Muscle layer of duodenum (tissue), 2 donors: Measurements from ENCODE around the gene DPH7.
A peak's percentile ranks its signal among the peaks of the same experiment; 100 is the strongest.

Experiments used
- H3K27ac ChIP-seq: one replicate; pipeline ENCODE4 v1.7.0; 2013; ENCODE audit warnings: mild to moderate bottlenecking, low read length
- H3K27me3 ChIP-seq: one replicate; pipeline ENCODE4 v1.7.0; 2013; ENCODE audit warnings: low read depth, mild to moderate bottlenecking, control low read depth, low read length
- H3K36me3 ChIP-seq, 2 donors: one replicate each; pipeline ENCODE4 v1.7.0; 2013; ENCODE audit warnings: low read length in 2 of 2, control low read depth in 1 of 2, mild to moderate bottlenecking in 1 of 2; ENCODE audit not compliant: insufficient read depth in 2 of 2, control insufficient read depth in 1 of 2
- H3K4me1 ChIP-seq, 2 donors: one replicate each; pipeline ENCODE4 v1.7.0; 2013; ENCODE audit warnings: low read length in 2 of 2, mild to moderate bottlenecking in 2 of 2, control low read depth in 1 of 2, moderate library complexity in 1 of 2; ENCODE audit not compliant: insufficient read depth in 2 of 2, control insufficient read depth in 1 of 2
- H3K4me3 ChIP-seq, 2 donors: one replicate each; pipeline ENCODE4 v1.7.0; 2013; ENCODE audit warnings: low read length in 2 of 2, low read depth in 1 of 2, mild to moderate bottlenecking in 1 of 2
- H3K9me3 ChIP-seq, 2 donors: one replicate each; pipeline ENCODE4 v1.7.0; 2013; ENCODE audit warnings: low read length in 2 of 2, control low read depth in 1 of 2, mild to moderate bottlenecking in 1 of 2; ENCODE audit not compliant: control insufficient read depth in 1 of 2
- donor health status: healthy.

DPH7 gene

DNA sequence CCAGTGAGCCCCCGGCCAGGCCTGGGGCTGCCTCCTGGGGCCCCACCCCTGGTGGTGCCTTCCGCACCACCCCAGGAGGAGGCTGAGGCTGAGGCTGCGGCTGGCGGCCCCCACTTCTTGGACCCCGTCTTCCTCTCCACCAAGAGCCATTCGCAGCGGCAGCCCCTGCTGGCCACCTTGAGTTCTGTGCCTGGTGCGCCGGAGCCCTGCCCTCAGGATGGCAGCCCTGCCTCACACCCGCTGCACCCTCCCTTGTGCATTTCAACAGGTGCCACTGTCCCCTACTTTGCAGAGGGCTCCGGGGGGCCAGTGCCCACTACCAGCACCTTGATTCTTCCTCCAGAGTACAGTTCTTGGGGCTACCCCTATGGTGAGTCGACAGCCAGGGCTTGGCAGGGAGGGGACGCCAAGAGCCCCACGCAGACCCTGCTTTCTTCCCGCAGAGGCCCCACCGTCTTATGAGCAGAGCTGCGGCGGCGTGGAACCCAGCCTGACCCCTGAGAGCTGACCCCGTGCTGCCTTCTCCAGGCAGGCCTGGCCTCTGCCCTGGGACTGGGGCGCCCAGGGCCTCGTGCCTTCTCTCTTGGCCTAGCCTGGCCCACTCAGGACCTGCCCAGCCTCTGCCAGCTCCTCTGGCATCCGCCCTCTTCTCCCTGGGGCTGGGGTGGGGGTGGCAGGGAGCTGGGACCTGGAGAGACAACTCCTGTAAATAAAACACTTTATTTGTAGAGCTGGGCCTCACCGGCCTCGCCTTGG is 36.1 kb upstream of the DPH7 start:
- Histone ChIP-seq H3K4me3 (no peak overlapping the region), H3K9me3 (no peaks in the 10 kb centered on the region), H3K4me1 (peaks cover 20 to 28% of the 10 kb centered on the region in 2 donors), H3K27me3 (no peaks in the 10 kb centered on the region), H3K27ac (no peak overlapping the region), H3K36me3 (peaks cover 8 to 28% of the 10 kb centered on the region in 2 donors)

DNA sequence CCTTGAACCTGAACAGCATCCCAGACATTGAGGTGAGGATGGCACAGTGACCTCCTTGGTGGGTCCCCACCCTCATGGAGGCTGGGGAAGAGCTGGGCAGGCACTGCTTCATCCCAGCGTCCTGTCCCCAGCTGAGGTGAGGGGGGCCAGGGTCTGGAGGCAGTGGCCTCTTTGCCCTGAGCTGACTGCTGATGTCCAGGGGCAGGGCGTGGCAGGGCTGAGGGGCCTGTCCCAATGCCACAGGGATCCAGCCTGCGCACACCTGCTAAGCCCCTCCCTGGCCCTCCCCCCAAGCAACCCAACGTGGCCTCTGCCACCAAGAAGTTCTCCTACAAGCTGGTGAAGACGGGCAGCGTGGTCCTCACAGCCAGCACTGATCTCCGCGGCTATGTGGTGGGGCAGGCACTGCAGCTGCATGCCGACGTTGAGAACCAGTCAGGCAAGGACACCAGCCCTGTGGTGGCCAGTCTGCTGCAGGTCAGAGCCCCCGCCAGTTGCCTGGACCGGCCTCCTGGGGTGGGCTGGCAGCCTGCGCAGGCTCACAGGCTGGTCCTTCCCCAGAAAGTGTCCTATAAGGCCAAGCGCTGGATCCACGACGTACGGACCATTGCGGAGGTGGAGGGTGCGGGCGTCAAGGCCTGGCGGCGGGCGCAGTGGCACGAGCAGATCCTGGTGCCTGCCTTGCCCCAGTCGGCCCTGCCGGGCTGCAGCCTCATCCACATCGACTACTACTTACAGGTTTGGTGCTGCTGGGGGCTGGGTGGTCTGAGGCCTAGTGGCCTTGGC is 35.2 kb upstream of the DPH7 start:
- Histone ChIP-seq H3K27me3 (no peaks in the 10 kb centered on the region), H3K9me3 (no peaks in the 10 kb centered on the region), H3K4me3 (no peak overlapping the region), H3K36me3 (peaks cover 8 to 28% of the 10 kb centered on the region in 2 donors), H3K4me1 (peaks cover 16 to 23% of the 10 kb centered on the region in 2 donors), H3K27ac (no peak overlapping the region)

GRCh38 chr9:137613259-137613658 is 34.5 kb upstream of the DPH7 start:
- Histone ChIP-seq H3K27ac (peak overlapping the region; percentile 83), H3K4me1 (peaks cover 16 to 23% of the 10 kb centered on the region in 2 donors), H3K36me3 (peaks cover 8 to 28% of the 10 kb centered on the region in 2 donors), H3K4me3 (no peak overlapping the region), H3K9me3 (no peaks in the 10 kb centered on the region), H3K27me3 (no peaks in the 10 kb centered on the region)

DNA sequence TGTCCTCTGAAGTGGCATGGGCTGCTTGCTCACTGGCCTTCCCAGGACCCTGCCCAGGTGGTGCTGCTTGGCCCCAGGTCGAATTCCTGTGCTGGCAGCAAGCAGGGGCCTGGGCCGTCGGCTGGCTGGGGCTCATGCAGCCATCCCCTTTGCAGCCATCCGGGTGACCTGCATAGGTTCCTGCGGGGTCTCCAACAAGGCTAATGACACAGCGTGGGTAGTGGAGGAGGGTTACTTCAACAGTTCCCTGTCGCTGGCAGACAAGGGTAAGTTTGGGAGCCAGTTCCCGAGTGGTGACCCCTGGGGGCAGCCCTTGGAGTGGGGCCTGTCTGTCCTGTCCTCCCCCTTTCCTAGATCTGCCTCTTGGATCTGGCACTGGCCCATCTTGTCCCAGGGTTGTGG is 34.0 kb upstream of the DPH7 start:
- Histone ChIP-seq H3K27me3 (no peaks in the 10 kb centered on the region), H3K36me3 (peaks cover 8 to 28% of the 10 kb centered on the region in 2 donors), H3K4me1 (peaks cover 14 to 20% of the 10 kb centered on the region in 2 donors), H3K27ac (peak overlapping the region; percentile 83), H3K4me3 (no peak overlapping the region), H3K9me3 (no peaks in the 10 kb centered on the region)

DNA sequence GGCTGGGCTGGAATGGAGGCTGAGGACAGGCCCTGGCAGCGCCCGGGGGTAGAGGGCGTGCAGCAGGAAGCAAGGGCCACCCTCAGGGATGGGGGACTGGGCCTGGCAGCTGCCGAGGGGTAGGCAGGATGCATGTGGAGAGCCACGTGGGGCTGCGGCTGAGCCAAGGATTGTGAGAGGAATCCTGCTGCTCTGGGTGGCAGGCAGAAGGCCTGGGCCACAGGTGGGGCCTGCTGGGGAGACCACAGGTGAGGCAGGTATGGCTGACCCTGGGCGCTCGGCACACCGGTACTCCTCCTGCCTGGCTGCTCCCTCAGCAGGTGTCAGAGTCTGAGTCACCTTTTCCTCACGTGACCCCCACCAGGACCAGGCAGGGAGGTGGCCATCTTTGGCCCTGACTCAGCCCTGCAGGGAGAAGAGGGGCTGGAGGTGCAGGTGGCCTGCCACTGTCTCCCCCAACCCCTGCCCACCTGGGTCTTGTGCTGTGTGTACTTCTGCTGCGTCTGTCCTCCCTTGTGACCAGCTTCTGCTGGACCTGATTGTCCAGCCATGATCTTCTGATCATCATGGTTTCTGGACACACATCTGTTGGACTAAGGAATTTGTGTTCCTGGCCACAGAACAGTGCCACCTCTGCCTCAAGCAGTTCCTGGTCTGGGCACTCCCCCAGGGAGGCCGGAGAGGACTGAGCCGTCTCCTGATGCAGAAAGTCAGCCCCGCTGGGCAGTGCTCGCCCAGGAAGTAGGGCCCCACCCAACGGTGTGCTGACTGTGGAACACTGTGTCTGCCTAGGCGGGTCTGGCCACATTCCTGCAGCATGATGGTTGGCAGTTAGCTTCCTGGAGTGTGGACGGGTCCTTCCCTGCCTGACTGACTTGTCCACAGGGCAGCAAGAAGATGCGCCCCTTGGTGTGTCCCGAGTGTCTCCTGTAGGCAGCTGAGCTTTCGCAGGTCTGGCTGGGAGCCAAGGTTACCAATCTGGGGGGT is 33.2 kb upstream of the DPH7 start:
- Histone ChIP-seq H3K36me3 (peaks cover 8 to 28% of the 10 kb centered on the region in 2 donors), H3K4me1 (peaks cover 11 to 22% of the 10 kb centered on the region in 2 donors), H3K27ac (peak overlapping the region; percentile 83), H3K4me3 (no peak overlapping the region), H3K9me3 (no peaks in the 10 kb centered on the region), H3K27me3 (no peaks in the 10 kb centered on the region)

DNA sequence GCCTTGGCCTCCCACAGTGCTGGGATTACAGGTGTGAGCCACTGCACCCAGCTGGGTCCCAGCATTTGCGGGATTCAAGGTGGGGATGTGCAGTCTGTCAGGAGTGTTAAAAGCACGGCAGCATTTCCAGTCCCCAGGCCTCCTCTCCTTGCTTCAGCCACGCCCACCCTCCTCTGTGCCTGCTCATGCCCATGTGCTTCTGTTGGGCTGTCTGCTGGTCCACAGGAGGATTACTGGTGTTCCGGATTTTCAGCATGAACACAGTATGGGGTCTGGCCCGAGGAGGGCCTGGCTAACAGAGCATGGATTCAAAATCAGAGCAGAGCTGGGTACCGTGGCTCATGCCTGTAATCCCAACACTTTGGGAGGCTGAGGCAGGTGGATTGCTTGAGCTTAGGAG is 32.2 kb upstream of the DPH7 start:
- H3K27me3 ChIP-seq: no peaks in the 10 kb centered on the region
- H3K27ac ChIP-seq: peak overlapping the region; percentile 83
- peaks cover 8 to 21% of the 10 kb centered on the region in 2 donors for H3K36me3 ChIP-seq
- no peak overlapping the region for H3K4me3 ChIP-seq
- H3K9me3 ChIP-seq: no peaks in the 10 kb centered on the region
- H3K4me1 ChIP-seq: peaks cover 15 to 31% of the 10 kb centered on the region in 2 donors

- peaks cover 10 to 32% of the 10 kb centered on the region in 2 donors for H3K4me1 ChIP-seq
- H3K4me3 ChIP-seq: peak overlapping the region; percentile 57 to 85
- no peaks in the 10 kb centered on the region for H3K9me3 ChIP-seq
- H3K27ac ChIP-seq: no peak overlapping the region
- no peaks in the 10 kb centered on the region for H3K27me3 ChIP-seq
- H3K36me3 ChIP-seq: no peaks in the 10 kb centered on the region
Observed at GRCh38 chr9:137607141-137607857, 28.6 kb upstream of the DPH7 start.

DNA sequence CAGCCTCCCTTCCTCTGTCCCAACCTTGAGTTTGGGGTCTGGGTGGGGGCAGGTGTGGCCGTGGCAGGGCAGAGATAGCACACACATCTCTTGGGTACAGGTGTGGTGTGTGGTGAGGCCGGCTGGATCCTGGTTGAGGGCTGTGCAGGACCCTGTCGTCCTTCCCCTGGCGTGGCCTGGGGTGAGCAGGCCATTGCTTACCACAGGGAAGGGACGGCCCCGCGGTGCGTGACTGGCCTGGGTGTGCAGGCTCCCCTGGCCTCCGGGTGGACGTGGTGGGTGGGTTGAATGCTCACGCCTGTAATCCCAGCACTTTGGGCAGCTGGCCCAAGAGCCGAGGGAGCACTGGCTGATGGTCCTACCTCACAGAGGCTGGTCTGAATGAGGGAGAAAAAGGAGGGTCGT is 28.0 kb upstream of the DPH7 start:
- peaks cover 5 to 26% of the 10 kb centered on the region in 2 donors for H3K4me1 ChIP-seq
- no peaks in the 10 kb centered on the region for H3K9me3 ChIP-seq
- no peaks in the 10 kb centered on the region for H3K27me3 ChIP-seq
- peak overlapping the region; percentile 57 to 85 for H3K4me3 ChIP-seq
- H3K36me3 ChIP-seq: no peaks in the 10 kb centered on the region
- no peak overlapping the region for H3K27ac ChIP-seq

- Histone ChIP-seq H3K4me1 (peaks cover 5 to 22% of the 10 kb centered on the region in 2 donors), H3K36me3 (no peaks in the 10 kb centered on the region), H3K27ac (no peak overlapping the region), H3K4me3 (peak overlapping the region; percentile 57 to 85), H3K9me3 (no peaks in the 10 kb centered on the region), H3K27me3 (no peaks in the 10 kb centered on the region)
Observed at GRCh38 chr9:137606005-137606621, 27.4 kb upstream of the DPH7 start.
